Stimulated activated CD4-positive, alpha-beta T cell treated with anti-CD3 and anti-CD28 coated beads, TNF-alpha, amount 100 ng/mL, for 48 hours (primary cell): ENCODE data around the gene GH1.
"Not testable (repeated sequence)": the region's sequence is repeated elsewhere in the genome, so short reads cannot be mapped to it uniquely, and the experiment has no call there.

Source experiments
- DNase-seq, 3 donors: peaks; one replicate each; pipeline ENCODE4 v3.0.0-alpha.2; 2020; ENCODE audit warnings: low read depth in 3 of 3

Gene GH1

GRCh38 chr17:63926164-63926563 lies 7.5 kb upstream of the GH1 start:
- DNase-seq = no peak

GRCh38 chr17:63925615-63926014 lies 7.0 kb upstream of the GH1 start:
- no peak for DNase-seq

- DNase-seq = not testable (repeated sequence)
Observed at GRCh38 chr17:63922402-63922801, 3.8 kb upstream of the GH1 start.

GRCh38 chr17:63920779-63921178 lies 2.1 kb upstream of the GH1 start:
- not testable (repeated sequence) for DNase-seq

- not testable (repeated sequence) for DNase-seq
Observed at GRCh38 chr17:63920050-63920449, 1.4 kb upstream of the GH1 start.

- peak; percentile 37 to 69 (median 50) for DNase-seq
Observed at GRCh38 chr17:63919311-63919723, 678 bp upstream of the GH1 start.

- DNase-seq = no peak
Observed at GRCh38 chr17:63918305-63918704, 334 bp downstream of the GH1 start.

- DNase-seq = no peak
Observed at GRCh38 chr17:63917646-63918045, 993 bp downstream of the GH1 start.

- DNase-seq = not testable (repeated sequence)
Observed at GRCh38 chr17:63917206-63917605, 1.4 kb downstream of the GH1 start.

GRCh38 chr17:63916566-63917185 lies 2.0 kb downstream of the GH1 start:
- DNase-seq = no peak

GRCh38 chr17:63915753-63916152 lies 2.9 kb downstream of the GH1 start:
- not testable (repeated sequence) for DNase-seq

GRCh38 chr17:63914471-63914870 lies 4.2 kb downstream of the GH1 start:
- no peak for DNase-seq

GRCh38 chr17:63911657-63912100 lies 7.0 kb downstream of the GH1 start:
- peak in 1 of 3 donors; percentile 46 for DNase-seq

- DNase-seq = no peak
Observed at GRCh38 chr17:63911041-63911635, 7.5 kb downstream of the GH1 start, which contains the start of gene CSHL1. Gene CSHL1 (minus strand): TSS chr17:63911258. CDS start chr17:63911196, 62 bp downstream.

GRCh38 chr17:63910096-63910495 lies 8.5 kb downstream of the GH1 start:
- no peak for DNase-seq

- DNase-seq = not testable (repeated sequence)
Observed at GRCh38 chr17:63909586-63909985, 9.1 kb downstream of the GH1 start.

- peak in 1 of 3 donors; percentile 28 for DNase-seq
Observed at GRCh38 chr17:63907161-63907778, 11.4 kb downstream of the GH1 start.

GRCh38 chr17:63904796-63905195 lies 13.8 kb downstream of the GH1 start:
- not testable (repeated sequence) for DNase-seq

GRCh38 chr17:63903787-63904201 lies 14.8 kb downstream of the GH1 start:
- not testable (repeated sequence) for DNase-seq

- DNase-seq = not testable (repeated sequence)
Observed at GRCh38 chr17:63901971-63902370, 16.7 kb downstream of the GH1 start.

- peak in 2 of 3 donors; percentile 15 to 49 for DNase-seq
Observed at GRCh38 chr17:63898899-63899798, 19.5 kb downstream of the GH1 start.
